H1 (cell line): ENCODE results near the gene RNF215.

ENCODE experiments used
- CEBPB ChIP-seq: IDR thresholded peaks from 2 replicates; pipeline ENCODE4 v1.6.1; 2012; ENCODE audit warnings: low read depth, low read length
- TF ChIP-seq, protein P1 (sequence below), 3 experiments: IDR thresholded peaks; 1 replicate in 2 of 3; 2 replicates in 1 of 3; pipeline versions ENCODE4 v1.5.1 to v1.6.1; 2011; ENCODE audit warnings: low read length in 3 of 3, mild to moderate bottlenecking in 3 of 3, inconsistent platforms in 2 of 3, low read depth in 1 of 3, moderate library complexity in 1 of 3; ENCODE audit not compliant: insufficient read depth in 1 of 3; ENCODE audit errors: control extremely low read depth in 1 of 3

DNA sequence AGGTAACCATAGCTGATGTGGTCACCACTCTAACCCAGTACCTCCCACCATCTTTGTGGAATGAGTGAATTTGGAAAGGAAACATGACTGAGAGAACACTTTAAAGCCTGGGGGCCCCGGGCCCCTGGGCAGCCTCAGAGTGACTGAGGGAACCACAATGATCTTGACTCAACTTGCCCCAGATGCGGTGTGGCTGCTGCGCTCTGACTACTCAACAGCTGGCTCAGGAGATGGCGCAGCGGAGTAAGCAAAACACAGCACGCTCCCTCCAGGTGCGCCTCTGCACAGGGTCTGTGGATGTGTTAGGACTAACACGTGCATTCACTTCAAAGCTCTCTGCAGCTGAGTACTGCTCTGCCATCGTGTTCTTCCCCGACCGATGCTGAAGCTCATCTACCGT, 5.9 kb downstream of the RNF215 start:
- TF ChIP-seq CEBPB: no peak
- TF ChIP-seq, protein P1, sequence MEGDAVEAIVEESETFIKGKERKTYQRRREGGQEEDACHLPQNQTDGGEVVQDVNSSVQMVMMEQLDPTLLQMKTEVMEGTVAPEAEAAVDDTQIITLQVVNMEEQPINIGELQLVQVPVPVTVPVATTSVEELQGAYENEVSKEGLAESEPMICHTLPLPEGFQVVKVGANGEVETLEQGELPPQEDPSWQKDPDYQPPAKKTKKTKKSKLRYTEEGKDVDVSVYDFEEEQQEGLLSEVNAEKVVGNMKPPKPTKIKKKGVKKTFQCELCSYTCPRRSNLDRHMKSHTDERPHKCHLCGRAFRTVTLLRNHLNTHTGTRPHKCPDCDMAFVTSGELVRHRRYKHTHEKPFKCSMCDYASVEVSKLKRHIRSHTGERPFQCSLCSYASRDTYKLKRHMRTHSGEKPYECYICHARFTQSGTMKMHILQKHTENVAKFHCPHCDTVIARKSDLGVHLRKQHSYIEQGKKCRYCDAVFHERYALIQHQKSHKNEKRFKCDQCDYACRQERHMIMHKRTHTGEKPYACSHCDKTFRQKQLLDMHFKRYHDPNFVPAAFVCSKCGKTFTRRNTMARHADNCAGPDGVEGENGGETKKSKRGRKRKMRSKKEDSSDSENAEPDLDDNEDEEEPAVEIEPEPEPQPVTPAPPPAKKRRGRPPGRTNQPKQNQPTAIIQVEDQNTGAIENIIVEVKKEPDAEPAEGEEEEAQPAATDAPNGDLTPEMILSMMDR (IDR thresholded peaks at IDR 0.05; ENCODE audit: control extremely low read depth in 1 of 3, insufficient read depth in 1 of 3, low read depth in 1 of 3, low read length in 3 of 3): no peak
